ENCODE data around the gene EEFSEC.

EEFSEC gene

DNA sequence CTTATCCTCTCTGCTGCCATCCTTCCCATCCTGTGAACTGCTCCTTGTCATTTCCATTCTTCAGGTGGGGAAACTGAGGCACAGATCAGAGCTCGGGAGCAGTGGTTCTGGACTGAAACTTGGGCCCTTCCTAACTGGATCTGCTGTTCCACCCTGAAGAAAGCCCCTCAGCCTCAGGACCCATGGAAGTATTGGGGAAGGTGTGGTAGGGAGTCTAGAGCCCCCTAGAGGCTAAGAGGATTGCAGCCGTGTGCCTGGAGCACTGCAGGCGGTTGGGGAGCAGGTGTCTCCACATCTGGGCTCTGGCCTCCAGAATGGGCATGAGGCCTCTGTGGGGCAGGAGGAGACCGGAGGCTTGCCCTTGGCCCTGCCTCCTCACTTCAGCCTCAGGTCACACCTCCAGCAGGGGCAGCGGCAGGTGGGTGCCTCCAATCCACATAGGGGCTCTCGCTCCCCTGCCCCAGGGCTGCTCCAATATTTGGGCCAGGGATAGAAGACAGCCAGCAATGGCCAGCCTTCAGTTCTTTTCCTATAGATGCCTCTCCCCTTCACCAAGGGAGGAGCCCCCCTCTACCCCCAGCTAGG is 285.3 kb downstream of the EEFSEC start:
- no peak for TF ChIP-seq ZFX (IDR thresholded peaks at IDR 0.05)
- TF ChIP-seq, protein P1, sequence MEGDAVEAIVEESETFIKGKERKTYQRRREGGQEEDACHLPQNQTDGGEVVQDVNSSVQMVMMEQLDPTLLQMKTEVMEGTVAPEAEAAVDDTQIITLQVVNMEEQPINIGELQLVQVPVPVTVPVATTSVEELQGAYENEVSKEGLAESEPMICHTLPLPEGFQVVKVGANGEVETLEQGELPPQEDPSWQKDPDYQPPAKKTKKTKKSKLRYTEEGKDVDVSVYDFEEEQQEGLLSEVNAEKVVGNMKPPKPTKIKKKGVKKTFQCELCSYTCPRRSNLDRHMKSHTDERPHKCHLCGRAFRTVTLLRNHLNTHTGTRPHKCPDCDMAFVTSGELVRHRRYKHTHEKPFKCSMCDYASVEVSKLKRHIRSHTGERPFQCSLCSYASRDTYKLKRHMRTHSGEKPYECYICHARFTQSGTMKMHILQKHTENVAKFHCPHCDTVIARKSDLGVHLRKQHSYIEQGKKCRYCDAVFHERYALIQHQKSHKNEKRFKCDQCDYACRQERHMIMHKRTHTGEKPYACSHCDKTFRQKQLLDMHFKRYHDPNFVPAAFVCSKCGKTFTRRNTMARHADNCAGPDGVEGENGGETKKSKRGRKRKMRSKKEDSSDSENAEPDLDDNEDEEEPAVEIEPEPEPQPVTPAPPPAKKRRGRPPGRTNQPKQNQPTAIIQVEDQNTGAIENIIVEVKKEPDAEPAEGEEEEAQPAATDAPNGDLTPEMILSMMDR (conservative IDR thresholded peaks at IDR 0.05) = no peak
- no peak overlapping the region for H3K27ac ChIP-seq

DNA sequence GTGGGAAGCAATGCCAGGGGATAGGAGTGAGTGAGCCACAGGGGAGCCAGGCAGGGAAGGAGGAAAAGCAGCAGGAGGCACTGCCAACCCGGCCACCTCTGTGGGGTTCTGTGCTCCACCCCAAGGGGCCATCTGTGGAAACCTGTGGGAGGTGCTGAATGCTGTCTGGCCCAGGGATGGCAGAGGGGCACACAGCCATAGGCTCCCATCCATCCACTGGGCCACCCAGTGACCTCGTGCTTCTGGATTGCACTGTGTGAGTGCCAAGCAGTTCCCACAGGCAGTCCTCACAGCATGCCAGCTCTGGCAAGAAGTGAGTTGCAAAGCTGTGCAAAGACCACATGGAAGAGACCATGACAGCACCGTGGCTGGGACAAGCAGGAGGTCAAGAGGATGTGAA is 285.9 kb downstream of the EEFSEC start:
- TF ChIP-seq ZFX (IDR thresholded peaks at IDR 0.05) = no peak
- TF ChIP-seq, protein P1 (conservative IDR thresholded peaks at IDR 0.05) = no peak

DNA sequence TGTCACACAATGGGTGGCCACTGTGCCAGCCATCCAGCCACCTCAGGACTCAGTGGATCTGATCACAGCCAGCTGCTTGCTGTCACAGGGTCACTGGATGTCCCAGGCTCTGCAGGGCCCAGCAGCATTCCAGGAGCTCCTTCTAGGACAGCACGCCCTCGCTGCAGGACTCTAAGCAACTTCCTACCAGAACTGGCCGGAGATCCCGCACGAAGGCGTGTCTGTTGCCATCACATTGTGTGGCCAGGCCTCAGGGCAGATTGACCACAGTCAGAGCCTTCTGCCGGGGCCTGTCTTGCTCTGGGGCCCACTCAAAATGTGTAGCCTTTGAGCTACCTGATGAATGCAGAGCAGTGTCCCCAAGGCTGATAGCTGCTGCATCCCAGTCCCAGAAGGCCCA is 288.8 kb downstream of the EEFSEC start:
- H3K27ac ChIP-seq = no peak overlapping the region
- no peak for TF ChIP-seq ZFX (IDR thresholded peaks at IDR 0.05)
- TF ChIP-seq, protein P1 (conservative IDR thresholded peaks at IDR 0.05) = no peak

More for the DNA sequence above, 285.9 kb downstream of the EEFSEC start:
- no peak overlapping the region for H3K27ac ChIP-seq

DNA sequence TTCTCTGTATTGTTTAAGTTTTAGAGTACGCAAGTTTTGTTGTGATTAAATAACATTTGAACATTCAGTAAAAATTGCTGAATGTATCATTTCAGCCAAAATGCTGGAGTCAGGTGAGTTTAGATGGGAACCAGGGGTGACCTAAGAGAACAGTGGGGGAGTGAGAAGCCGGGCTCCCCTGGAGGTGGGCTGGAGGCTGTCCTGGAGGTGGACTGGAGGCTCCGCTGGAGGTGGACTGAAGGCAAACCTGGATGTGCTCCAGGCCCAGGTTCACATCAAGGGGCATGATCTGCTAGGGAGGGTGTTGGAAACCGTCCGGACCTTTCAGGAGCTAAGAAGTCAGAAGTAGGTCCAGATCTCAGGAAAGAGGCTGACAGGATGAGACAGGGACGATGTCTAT is 289.7 kb downstream of the EEFSEC start:
- TF ChIP-seq, protein P1 (conservative IDR thresholded peaks at IDR 0.05) = no peak
- TF ChIP-seq ZFX (IDR thresholded peaks at IDR 0.05) = no peak
- H3K27ac ChIP-seq = no peak overlapping the region

DNA sequence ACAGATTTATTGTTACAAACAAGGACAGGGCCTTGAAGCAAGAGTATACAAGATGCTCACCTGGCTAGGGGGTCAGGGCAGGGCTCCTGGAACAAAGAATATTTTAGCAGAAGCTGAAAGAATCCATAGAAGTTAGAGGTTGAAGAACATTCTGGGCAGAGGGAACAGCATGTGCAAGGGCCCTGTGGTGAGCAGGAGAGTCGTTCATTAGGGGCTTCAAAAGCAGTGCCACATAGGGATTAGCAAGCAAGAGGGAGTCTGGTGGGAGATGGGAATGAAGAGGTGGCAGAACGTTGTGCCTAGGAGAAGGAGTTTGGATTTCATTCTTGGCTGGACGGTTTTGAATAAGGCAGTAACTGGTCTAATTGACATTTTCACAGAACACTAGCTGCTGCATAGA is 290.5 kb downstream of the EEFSEC start:
- TF ChIP-seq ZFX (IDR thresholded peaks at IDR 0.05) = no peak
- TF ChIP-seq, protein P1 (conservative IDR thresholded peaks at IDR 0.05) = no peak
- no peak overlapping the region for H3K27ac ChIP-seq

DNA sequence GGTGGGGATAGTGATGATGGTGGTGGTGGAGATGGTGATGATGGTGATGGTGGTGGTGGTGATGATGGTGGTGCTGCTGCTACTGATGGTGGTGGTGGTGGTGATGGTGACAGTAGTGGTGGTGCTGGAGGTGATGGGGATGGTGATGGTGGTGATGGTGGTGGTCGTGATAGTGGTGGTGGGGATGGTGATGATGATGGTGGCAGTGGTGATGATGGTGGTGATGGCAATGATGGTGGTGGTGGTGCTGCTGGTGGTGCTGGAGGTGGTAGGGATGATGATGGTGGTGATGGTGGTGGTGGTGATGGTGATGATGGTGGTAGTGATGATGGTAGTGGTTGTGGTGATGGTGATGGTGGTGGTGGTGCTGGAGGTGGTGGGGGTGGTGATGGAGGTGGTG is 292.1 kb downstream of the EEFSEC start:
- TF ChIP-seq ZFX (IDR thresholded peaks at IDR 0.05) = no peak
- TF ChIP-seq, protein P1 (conservative IDR thresholded peaks at IDR 0.05) = no peak
- H3K27ac ChIP-seq = no peak overlapping the region

DNA sequence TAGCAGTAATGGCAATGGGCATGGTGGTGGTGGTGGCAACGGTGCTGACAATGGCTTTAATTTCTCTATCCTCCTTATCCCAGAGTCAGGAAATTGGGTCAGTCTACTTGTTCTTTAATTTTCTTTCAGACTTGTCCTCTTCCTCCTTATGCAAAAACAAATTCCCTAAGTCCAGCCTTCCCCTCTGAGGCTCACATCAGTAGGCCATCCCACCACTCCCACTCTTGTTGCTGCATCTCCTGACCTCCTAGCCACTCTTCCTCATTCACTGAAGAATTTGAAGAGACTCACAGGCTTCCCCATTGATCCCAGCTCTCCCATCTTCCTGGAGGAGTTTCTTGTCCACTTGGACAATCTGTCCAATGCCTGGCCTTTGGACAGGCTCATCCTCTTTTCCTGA is 293.5 kb downstream of the EEFSEC start:
- TF ChIP-seq, protein P1 (conservative IDR thresholded peaks at IDR 0.05) = no peak
- TF ChIP-seq ZFX (IDR thresholded peaks at IDR 0.05) = no peak

More for the DNA sequence above, 293.5 kb downstream of the EEFSEC start:
- H3K27ac ChIP-seq = no peak overlapping the region
